Gastroesophageal sphincter (tissue), 4 donors: ENCODE results near the gene PARD3. TPM values are rescaled to one million over a fixed set of nuclear protein-coding genes. Genes with fewer than 3 reads are reported as not detected.
A peak's percentile ranks its signal among the peaks of the same experiment; 100 is the strongest.

ENCODE experiments used
- ATAC-seq: fragments of 150-250 bp; one replicate; pipeline ENCODE4 v1.9.1; 2016; ENCODE audit warnings: mild to moderate bottlenecking, moderate library complexity
- H3K27ac ChIP-seq, 4 donors: fragments of 200-600 bp; sonication (generic) in 3 of 4; 1 replicate in 3 of 4; 2 replicates in 1 of 4; pipeline ENCODE4 v1.5.1; 2016 to 2019
- H3K27me3 ChIP-seq: fragments of 200-600 bp; sonication (generic); one replicate; pipeline ENCODE4 v1.5.1; 2019
- H3K36me3 ChIP-seq, 2 donors: fragments of 200-600 bp; sonication (generic); one replicate each; pipeline ENCODE4 v1.5.1; 2019; ENCODE audit warnings: control low read depth in 1 of 2
- H3K4me1 ChIP-seq, 3 donors: fragments of 200-600 bp; sonication (generic); 1 replicate in 2 of 3; 2 replicates in 1 of 3; pipeline ENCODE4 v1.5.1; 2016 to 2019; ENCODE audit warnings: control low read depth in 2 of 3
- H3K4me3 ChIP-seq, 2 donors: fragments of 200-600 bp; sonication (generic); one replicate each; pipeline ENCODE4 v1.5.1; 2019; ENCODE audit warnings: mild to moderate bottlenecking in 1 of 2, moderate library complexity in 1 of 2
- H3K9me3 ChIP-seq, 3 donors: fragments of 200-600 bp; sonication (generic); one replicate each; pipeline ENCODE4 v1.5.1; 2017 to 2019; ENCODE audit warnings: control low read depth in 2 of 3
- CTCF ChIP-seq, 4 experiments: fragments of 200-600 bp in 2 of 4; fragments of 450-650 bp in 2 of 4; sonication (generic) in 1 of 4; IDR thresholded peaks; one replicate each; pipeline ENCODE4 v1.5.1; 2017 to 2019; ENCODE audit warnings: antibody characterized with exemption in 4 of 4, mild to moderate bottlenecking in 2 of 4, moderate library complexity in 2 of 4
- EP300 ChIP-seq: sonication (generic); formaldehyde crosslinking; IDR thresholded peaks from one replicate; pipeline ENCODE4 v1.6.1; 2017; ENCODE audit warnings: antibody characterized with exemption, mild to moderate bottlenecking
- POLR2A ChIP-seq, 2 donors: fragments of 450-650 bp; IDR thresholded peaks; one replicate each; pipeline ENCODE4 v1.6.1; 2017; ENCODE audit warnings: antibody characterized with exemption in 2 of 2, mild to moderate bottlenecking in 2 of 2, moderate library complexity in 1 of 2
- POLR2AphosphoS5 ChIP-seq: sonication (generic); formaldehyde crosslinking; IDR thresholded peaks from one replicate; pipeline ENCODE4 v1.6.1; 2017; ENCODE audit warnings: antibody characterized with exemption
- WGBS, 2 donors: methylation state at CpG; one replicate each; pipeline ENCODE4 v1.1.5; 2018; ENCODE audit warnings: low coverage in 1 of 2; 5-methylcytosine and 5-hydroxymethylcytosine counted together
- total RNA-seq, 4 donors: library from RNA; depleted of rRNA; stranded (reverse); fragments of >200 nt; gene quantifications; one replicate each; pipeline ENCODE4 v1.1.0, GENCODE V29; 2016

Gene PARD3
- total RNA-seq, 4 donors from 2014 or later: 101 to 127 (median 115) TPM

- ATAC-seq: no peak
- Histone ChIP-seq H3K4me3 (no peak overlapping the region), H3K27ac (no peak overlapping the region), H3K9me3 (no peaks in the 10 kb centered on the region), H3K36me3 (no peaks in the 10 kb centered on the region), H3K4me1 (peaks cover 13 to 99% (median 21%) of the 10 kb centered on the region in 3 donors), H3K27me3 (no peaks in the 10 kb centered on the region)
- 62 to 83% methylated on average over 2 of the region's 2 CpGs for WGBS, 2 donors
- TF ChIP-seq EP300: no peak
- TF ChIP-seq POLR2A (IDR thresholded peaks at IDR 0.05): no peak
- TF ChIP-seq CTCF (IDR thresholded peaks at IDR 0.05): no peak
- no peak for TF ChIP-seq POLR2AphosphoS5
Measured at GRCh38 chr10:34769899-34770298, 45.2 kb downstream of the PARD3 start.

- no peak for TF ChIP-seq CTCF (IDR thresholded peaks at IDR 0.05)
- TF ChIP-seq POLR2AphosphoS5: no peak
- no peak for TF ChIP-seq POLR2A (IDR thresholded peaks at IDR 0.05)
- TF ChIP-seq EP300: no peak
- Histone ChIP-seq H3K27ac (peak overlapping the region in 3 of 4 donors; percentile 38 to 52 (median 48)), H3K4me1 (peaks cover 10 to 99% (median 21%) of the 10 kb centered on the region in 3 donors), H3K9me3 (no peaks in the 10 kb centered on the region), H3K36me3 (no peaks in the 10 kb centered on the region), H3K4me3 (no peak overlapping the region), H3K27me3 (no peaks in the 10 kb centered on the region)
- WGBS, 2 donors: 70% methylated on average over 4 of the region's 8 CpGs; no CpG with 5 or more reads in 1 of the 2 donors
- no peak for ATAC-seq
Measured at GRCh38 chr10:34768972-34769330, 46.1 kb downstream of the PARD3 start.

GRCh38 chr10:34768261-34768971, 46.7 kb downstream of the PARD3 start:
- peak overlapping the region in 3 of 4 donors; percentile 38 to 52 (median 52) for H3K27ac ChIP-seq
- WGBS, 2 donors: 90 to 94% methylated on average over 8 of the region's 15 CpGs

GRCh38 chr10:34766811-34767494, 48.1 kb downstream of the PARD3 start:
- TF ChIP-seq CTCF (IDR thresholded peaks at IDR 0.05): no peak
- TF ChIP-seq EP300: no peak
- no peak for TF ChIP-seq POLR2AphosphoS5
- no peak for TF ChIP-seq POLR2A (IDR thresholded peaks at IDR 0.05)
- WGBS, 2 donors: 66 to 94% methylated on average over 2 to 10 of the region's 12 CpGs
- peaks cover 0 to 100% (median 21%) of the 10 kb centered on the region in 3 donors for H3K4me1 ChIP-seq
- peak overlapping the region in 3 of 4 donors; percentile 12 to 46 (median 29) for H3K27ac ChIP-seq
- H3K9me3 ChIP-seq: no peaks in the 10 kb centered on the region
- no peaks in the 10 kb centered on the region for H3K27me3 ChIP-seq
- H3K36me3 ChIP-seq: no peaks in the 10 kb centered on the region
- H3K4me3 ChIP-seq: no peak overlapping the region
- ATAC-seq: no peak

More at GRCh38 chr10:34768261-34768971, 46.7 kb downstream of the PARD3 start:
- no peak overlapping the region for H3K4me3 ChIP-seq
- ATAC-seq: peak; percentile 91
- no peaks in the 10 kb centered on the region for H3K9me3 ChIP-seq
- H3K4me1 ChIP-seq: peaks cover 4 to 99% (median 21%) of the 10 kb centered on the region in 3 donors
- H3K36me3 ChIP-seq: no peaks in the 10 kb centered on the region
- no peaks in the 10 kb centered on the region for H3K27me3 ChIP-seq
- TF ChIP-seq EP300 (no peak), POLR2AphosphoS5 (peak; percentile 68)

- ATAC-seq: no peak
- Histone ChIP-seq H3K27ac (peak overlapping the region in 3 of 4 donors; percentile 2 to 52 (median 46)), H3K4me1 (peaks cover 0 to 100% (median 21%) of the 10 kb centered on the region in 3 donors), H3K36me3 (no peaks in the 10 kb centered on the region), H3K9me3 (no peaks in the 10 kb centered on the region), H3K4me3 (no peak overlapping the region), H3K27me3 (no peaks in the 10 kb centered on the region)
- TF ChIP-seq POLR2AphosphoS5 (no peak), POLR2A (IDR thresholded peaks at IDR 0.05) (no peak), CTCF (IDR thresholded peaks at IDR 0.05) (no peak)
- 10 to 22% methylated on average over 1 of the region's 1 CpG for WGBS, 2 donors
Measured at GRCh38 chr10:34766266-34766600, 48.9 kb downstream of the PARD3 start.
